PC-3 (cell line): ENCODE measurements around the gene SYT5. TPM values are rescaled to one million over a fixed set of nuclear protein-coding genes. Genes with fewer than 3 reads are reported as not detected.

ENCODE experiments used
- ATAC-seq: fragments of 200-7000 bp; cut with Tn5 transposase; 2 replicates; pipeline ENCODE4 v1.9.1; 2020; ENCODE audit warnings: mild to moderate bottlenecking, moderate library complexity
- BruUV-seq: library from RNA; stranded (reverse); fragments of 400-500 nt; replicated peaks from 2 replicates; lab custom pipeline; 2021; lab: Mats Ljungman, UMichigan
- CTCF ChIA-PET: fragments of 300-600 bp; sonication (Branson Sonifier 250); formaldehyde crosslinking; loops from one replicate; lab custom pipeline; 2022; ENCODE audit warnings: antibody characterized with exemption; lab: Charles Lee
- POLR2A ChIA-PET: fragments of 300-600 bp; sonication (Branson Sonifier 250); formaldehyde crosslinking; loops from one replicate; lab custom pipeline; 2022; ENCODE audit warnings: antibody characterized with exemption; ENCODE audit not compliant: unreplicated experiment; lab: Charles Lee
- DNase-seq: peaks from one replicate; pipeline ENCODE4 v3.0.0-alpha.2; 2015
- H2AFZ ChIP-seq: fragments of 300-600 bp; sonication (generic); 2 replicates; pipeline ENCODE4 v1.6.0; 2016; ENCODE audit warnings: antibody characterized with exemption, low read length
- H3F3A ChIP-seq: fragments of 300-600 bp; sonication (generic); one replicate; pipeline ENCODE4 v1.6.0; 2017; ENCODE audit warnings: antibody characterized with exemption, low read length, control low read depth, mild to moderate bottlenecking; ENCODE audit not compliant: unreplicated experiment
- H3K27ac ChIP-seq: fragments of 300-600 bp; sonication (generic); 2 replicates; pipeline ENCODE4 v1.5.1; 2016; ENCODE audit warnings: mild to moderate bottlenecking, low read length
- H3K27me3 ChIP-seq: fragments of 300-600 bp; sonication (generic); 2 replicates; pipeline ENCODE4 v1.6.1; 2016; ENCODE audit warnings: low read length, mixed read lengths
- H3K36me3 ChIP-seq: fragments of 300-600 bp; sonication (generic); 2 replicates; pipeline ENCODE4 v1.6.1; 2016; ENCODE audit warnings: low read depth, mixed run types, low read length, mixed read lengths
- H3K4me1 ChIP-seq: fragments of 300-600 bp; sonication (generic); 2 replicates; pipeline ENCODE4 v1.5.1; 2016; ENCODE audit warnings: low read length; ENCODE audit not compliant: insufficient read depth
- H3K4me2 ChIP-seq: fragments of 300-600 bp; sonication (generic); 2 replicates; pipeline ENCODE4 v1.6.0; 2016; ENCODE audit warnings: low read length
- H3K4me3 ChIP-seq: fragments of 300-600 bp; sonication (generic); 2 replicates; pipeline ENCODE4 v1.5.1; 2016; ENCODE audit warnings: mild to moderate bottlenecking, low read length, mixed read lengths
- H3K79me2 ChIP-seq: fragments of 300-600 bp; sonication (generic); 2 replicates; pipeline ENCODE4 v1.6.1; 2017; ENCODE audit warnings: low read length, mixed read lengths
- H3K9ac ChIP-seq: fragments of 300-600 bp; sonication (generic); 2 replicates; pipeline ENCODE4 v1.6.0; 2016; ENCODE audit warnings: mild to moderate bottlenecking, low read length
- H3K9me2 ChIP-seq: fragments of 300-600 bp; sonication (generic); replicated peaks from 2 replicates; pipeline ENCODE4 v1.6.1; 2016; ENCODE audit warnings: mixed run types, low read length, mixed read lengths
- H3K9me3 ChIP-seq: fragments of 300-600 bp; sonication (generic); 2 replicates; pipeline ENCODE4 v1.6.1; 2016; ENCODE audit warnings: low read length, mixed read lengths
- H4K20me1 ChIP-seq: fragments of 300-600 bp; sonication (generic); 2 replicates; pipeline ENCODE4 v1.6.1; 2016; ENCODE audit warnings: low read length, mixed read lengths
- CTCF ChIP-seq: fragments of 300-600 bp; sonication (generic); conservative IDR thresholded peaks from 2 replicates; pipeline ENCODE4 v1.5.1; 2017; ENCODE audit warnings: antibody characterized with exemption, low read depth, mild to moderate bottlenecking, low read length
- EZH2 ChIP-seq: fragments of 300-600 bp; sonication (generic); IDR thresholded peaks from one replicate; pipeline ENCODE4 v1.6.1; 2017; ENCODE audit warnings: antibody characterized with exemption, mild to moderate bottlenecking, low read length; ENCODE audit not compliant: unreplicated experiment
- EZH2phosphoT487 ChIP-seq: fragments of 300-600 bp; sonication (generic); IDR thresholded peaks from 2 replicates; pipeline ENCODE4 v1.6.1; 2018; ENCODE audit warnings: mild to moderate bottlenecking, antibody characterized with exemption, low read length, borderline replicate concordance
- intact Hi-C: fragments of 100-400 bp; cut with micrococcal nuclease; formaldehyde crosslinking; loops from 2 replicates; pipeline ENCODE4 v1.9.0; 2023
- total RNA-seq: library from RNA; depleted of rRNA; stranded (reverse); fragments of >200 nt; gene quantifications from 2 replicates; pipeline ENCODE4 v1.2.3, GENCODE V29; 2014

The SYT5 gene
- total RNA-seq, 1 experiment from 2014 or later = 2.5 TPM

GRCh38 chr19:55153652-55154264, 26.3 kb downstream of the SYT5 start:
- no peaks in the 10 kb centered on the region for H3K9me2 ChIP-seq
- no peaks in the 10 kb centered on the region for H3K9me3 ChIP-seq
- H3K27ac ChIP-seq = no peak overlapping the region
- H3K4me1 ChIP-seq = peaks cover 4% of the 10 kb centered on the region
- DNase-seq (no peak), ATAC-seq (no peak)
- no peaks in the 10 kb centered on the region for H3K27me3 ChIP-seq
- H3F3A ChIP-seq = peaks cover 5% of the 10 kb centered on the region
- no TSS peak for BruUV-seq
- H3K4me3 ChIP-seq = no peak overlapping the region
- intact Hi-C loops = no loop called here
- H3K9ac ChIP-seq = no peak overlapping the region
- ChIA-PET CTCF (no interaction called here), POLR2A (no interaction called here)
- H4K20me1 ChIP-seq = no peaks in the 10 kb centered on the region
- H3K36me3 ChIP-seq = no peaks in the 10 kb centered on the region
- no peak overlapping the region for H3K4me2 ChIP-seq
- H2AFZ ChIP-seq = no peak overlapping the region
- no peaks in the 10 kb centered on the region for H3K79me2 ChIP-seq
- no peak for TF ChIP-seq EZH2

DNA sequence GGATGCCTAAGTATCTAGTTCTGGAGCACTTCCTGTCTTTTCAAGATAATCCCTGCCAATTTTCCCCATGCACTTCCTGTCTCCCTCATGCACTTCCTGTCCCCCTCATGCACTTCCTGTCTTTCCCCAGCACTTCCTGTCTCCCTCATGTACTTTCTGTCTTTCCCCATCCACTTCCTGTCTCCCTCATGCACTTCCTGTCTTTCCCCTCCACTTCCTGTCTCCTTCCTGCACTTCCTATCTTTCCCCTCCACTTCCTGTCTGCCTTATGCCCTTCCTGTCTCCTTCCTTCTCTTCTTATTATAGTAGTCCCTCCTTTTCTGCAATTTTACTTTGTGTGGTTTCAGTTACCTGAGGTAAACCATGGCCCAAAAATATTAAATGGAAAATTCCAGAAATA, 28.1 kb downstream of the SYT5 start:
- peaks cover 5% of the 10 kb centered on the region for H3F3A ChIP-seq
- no peaks in the 10 kb centered on the region for H3K9me2 ChIP-seq
- peak overlapping the region; percentile 27; the same call in 1 of the 2 replicates for H3K27ac ChIP-seq
- H4K20me1 ChIP-seq = no peaks in the 10 kb centered on the region
- H3K4me1 ChIP-seq = peaks cover 2% of the 10 kb centered on the region; the same call in 1 of the 2 replicates
- H3K36me3 ChIP-seq = no peaks in the 10 kb centered on the region
- BruUV-seq = no TSS peak
- no peak overlapping the region for H3K4me2 ChIP-seq
- intact Hi-C loops = no loop called here
- H3K9me3 ChIP-seq = no peaks in the 10 kb centered on the region
- POLR2A ChIA-PET = no interaction called here
- CTCF ChIA-PET = no interaction called here
- TF ChIP-seq EZH2phosphoT487 (no peak), EZH2 (no peak), CTCF (no peak)
- DNase-seq (peak; percentile 39), ATAC-seq (peak; percentile 6; the same call in 1 of the 2 replicates)
- no peaks in the 10 kb centered on the region for H3K27me3 ChIP-seq
- H3K9ac ChIP-seq = no peak overlapping the region
- no peaks in the 10 kb centered on the region for H3K79me2 ChIP-seq
- H3K4me3 ChIP-seq = no peak overlapping the region
- peak overlapping the region; percentile 80 for H2AFZ ChIP-seq

GRCh38 chr19:55149078-55150003, 30.7 kb downstream of the SYT5 start, which contains the start of gene TNNT1:
Gene TNNT1, minus strand, starts transcription at chr19:55149206. Its CDS starts 2,049 bp downstream, at chr19:55147157.
- Histone ChIP-seq H3K79me2 (0 out of 2 replicates have a peak, but pooled peaks cover 3% of the 10 kb centered on the region), H3K4me3 (no peak within 1 kb of the TSS), H4K20me1 (no peaks in the 10 kb centered on the region), H3K4me1 (peaks cover 6% of the 10 kb centered on the region; the same call in 1 of the 2 replicates), H3F3A (peaks cover 5% of the 10 kb centered on the region), H2AFZ (no peak within 1 kb of the TSS), H3K4me2 (no peak within 1 kb of the TSS), H3K27me3 (no peaks in the 10 kb centered on the region), H3K36me3 (no peaks in the 10 kb centered on the region), H3K9ac (no peak within 1 kb of the TSS), H3K9me3 (no peaks in the 10 kb centered on the region), H3K9me2 (no peaks in the 10 kb centered on the region), H3K27ac (no peak within 1 kb of the TSS)
- intact Hi-C loops = no loop called here
- no TSS peak for BruUV-seq
- ChIA-PET POLR2A (no interaction called here), CTCF (interaction anchor here (0.5 to 1.0 kb wide), 2 partner anchors 12 to 108 kb away, joined by 3 to 4 read pairs; no protein-coding TSS in a partner anchor)
- TF ChIP-seq EZH2phosphoT487 = no peak
- DNase-seq (peak; percentile 25), ATAC-seq (no peak)
